Psoas muscle (tissue), 8 donors: ENCODE data around the gene MTUS2. TPM values are rescaled to one million over a fixed set of nuclear protein-coding genes. Genes with fewer than 3 reads are reported as not detected.

Source experiments
- ATAC-seq, 4 donors: fragments of 200-7000 bp; cut with Tn5 transposase; one replicate each; pipeline ENCODE4 v1.9.1; 2020; ENCODE audit warnings: moderate library complexity in 3 of 4, mild to moderate bottlenecking in 2 of 4
- DNase-seq, 2 donors: peaks; one replicate each; pipeline ENCODE4 v3.0.0-alpha.2; 2020
- H3K27ac ChIP-seq: fragments of 200-600 bp; one replicate; pipeline ENCODE4 v1.8.0; 2022
- H3K27me3 ChIP-seq, 3 donors: fragments of 200-600 bp in 1 of 3; one replicate each; pipeline versions ENCODE4 v1.6.1 to v1.8.0; 2013 to 2022; ENCODE audit warnings: low read length in 2 of 3, mild to moderate bottlenecking in 2 of 3, moderate library complexity in 1 of 3; ENCODE audit not compliant: insufficient read depth in 3 of 3
- H3K36me3 ChIP-seq, 2 donors: fragments of 200-600 bp in 1 of 2; one replicate each; pipeline versions ENCODE4 v1.6.1 to v1.8.0; 2013 to 2022; ENCODE audit warnings: low read depth in 1 of 2, mild to moderate bottlenecking in 1 of 2, moderate library complexity in 1 of 2; ENCODE audit not compliant: insufficient read depth in 1 of 2
- H3K4me1 ChIP-seq: fragments of 200-600 bp; one replicate; pipeline ENCODE4 v1.8.0; 2022
- H3K4me3 ChIP-seq: fragments of 200-600 bp; one replicate; pipeline ENCODE4 v1.8.0; 2022; ENCODE audit warnings: mild to moderate bottlenecking
- H3K9me3 ChIP-seq: fragments of 200-600 bp; one replicate; pipeline ENCODE4 v1.8.0; 2022
- CTCF ChIP-seq: fragments of 200-600 bp; IDR thresholded peaks from one replicate; pipeline ENCODE4 v1.8.0; 2022; ENCODE audit warnings: antibody characterized with exemption
- WGBS, 3 donors: extraction: QIAGEN DNeasy Blood & Tissue Kit; methylation state at CpG; one replicate each; pipeline versions ENCODE4 v1.1.6 to v1.1.7; 2013; 5-methylcytosine and 5-hydroxymethylcytosine counted together
- intact Hi-C, 2 donors: fragments of 100-400 bp; cut with DNase I; formaldehyde crosslinking; loops; one replicate each; pipeline versions ENCODE4 v1.11.0 to v1.14.2; 2022
- polyA plus RNA-seq, 3 donors: library from polyadenylated mRNA; stranded (reverse); fragments of 200-250 nt; gene quantifications; one replicate each; pipeline ENCODE4 v1.2.3, GENCODE V29; 2013
- total RNA-seq, 4 donors: library from RNA; stranded (reverse); fragmentation: NEBNext Ultra II Directional in 2 of 4; extraction: Animal tissue kit (Norgen Biotek cat#: 25700) in 2 of 4; gene quantifications; one replicate each; pipeline versions ENCODE4 v1.2.1 to v1.2.4, GENCODE V29; 2021 to 2023
- donor health status: healthy with polysubstance abuse.
- donor health status: DM: no; HTN: no; CAD: no; lungs with moderate emphysema.
- donor health status: Bipolar disorder and iron deficiency.
- donor health status: healthy.
- donor health status: DM: yes; HTN: yes; CAD: no.
- donor health status: DM: no; HTN: no; CAD: no.
- donor health status: DM: no; HTN: no; CAD: no.
- donor health status: DM: yes; HTN: yes; CAD: no.

MTUS2 gene
- total and polyA plus RNA-seq, 7 donors, result 0.03 to 0.79 (median 0.14) TPM; not detected in 2

DNA sequence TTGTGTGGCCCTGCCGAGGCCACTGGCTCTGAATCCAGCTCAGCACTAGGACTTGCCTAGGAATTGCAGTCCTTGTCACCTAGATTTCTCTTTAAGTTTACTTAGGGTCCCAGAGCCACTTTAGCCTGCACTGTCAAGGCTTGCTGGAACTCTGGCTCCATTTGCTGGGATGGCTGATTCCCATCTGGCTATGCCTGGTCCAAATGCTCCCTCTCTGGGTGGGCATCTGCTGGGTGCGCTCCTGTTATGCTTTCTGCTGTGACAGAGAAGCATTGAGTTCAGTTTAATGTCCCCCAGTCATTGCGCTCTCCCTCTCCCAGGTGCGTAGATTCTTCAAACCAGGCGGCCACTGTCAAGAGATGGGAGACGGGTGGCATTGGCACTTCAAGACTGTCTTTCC is 102.2 kb downstream of the MTUS2 start:
- no peak for DNase-seq
- ATAC-seq, result no peak
- no peaks in the 10 kb centered on the region for H3K27me3 ChIP-seq
- no peaks in the 10 kb centered on the region for H3K36me3 ChIP-seq
- no peak overlapping the region for H3K27ac ChIP-seq
- no peak for TF ChIP-seq CTCF
- WGBS, 3 donors, result 58 to 72% (median 60%) methylated on average over 6 of the region's 6 CpGs
- no peak overlapping the region for H3K4me3 ChIP-seq
- no peaks in the 10 kb centered on the region for H3K9me3 ChIP-seq
- no peaks in the 10 kb centered on the region for H3K4me1 ChIP-seq
- intact Hi-C loops, result no loop called here

GRCh38 chr13:28935104-28935503 is 115.0 kb downstream of the MTUS2 start:
- WGBS, 3 donors, result 68 to 73% (median 69%) methylated on average over 2 of the region's 2 CpGs
- ATAC-seq, result no peak
- no peak for DNase-seq
- H3K27me3 ChIP-seq, result no peaks in the 10 kb centered on the region
- no peaks in the 10 kb centered on the region for H3K9me3 ChIP-seq
- H3K27ac ChIP-seq, result no peak overlapping the region
- H3K36me3 ChIP-seq, result no peaks in the 10 kb centered on the region
- H3K4me1 ChIP-seq, result no peaks in the 10 kb centered on the region
- intact Hi-C loops, result no loop called here
- H3K4me3 ChIP-seq, result no peak overlapping the region
- TF ChIP-seq CTCF, result no peak

DNA sequence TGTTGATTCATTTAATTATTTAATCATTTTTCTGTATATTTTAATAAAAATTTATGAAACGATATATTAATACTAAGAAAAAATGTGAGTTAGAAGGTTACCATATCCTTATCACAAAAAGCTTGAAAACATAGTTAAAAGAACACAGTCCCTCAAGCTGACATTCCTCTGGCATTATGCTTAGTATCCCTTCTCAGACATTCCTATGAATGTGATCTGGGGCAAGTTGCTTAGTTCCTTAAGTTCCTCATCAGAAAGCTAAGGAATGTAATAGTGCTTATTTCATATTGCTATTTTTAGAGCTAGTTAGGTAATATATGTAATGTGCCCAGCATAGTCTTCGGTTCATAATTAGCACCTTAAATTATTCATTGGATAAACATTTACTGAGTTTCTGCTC is 122.8 kb downstream of the MTUS2 start:
- intact Hi-C loops, result no loop called here
- Histone ChIP-seq H3K9me3 (no peaks in the 10 kb centered on the region), H3K27me3 (no peaks in the 10 kb centered on the region), H3K4me1 (no peaks in the 10 kb centered on the region), H3K36me3 (no peaks in the 10 kb centered on the region), H3K27ac (no peak overlapping the region), H3K4me3 (no peak overlapping the region)
- DNase-seq (no peak), ATAC-seq (no peak)
- 86 to 88% (median 86%) methylated on average over 2 of the region's 2 CpGs for WGBS, 3 donors
- TF ChIP-seq CTCF, result no peak

GRCh38 chr13:28953714-28954418 is 133.7 kb downstream of the MTUS2 start:
- H3K4me3 ChIP-seq, result no peak overlapping the region
- DNase-seq, result no peak
- ATAC-seq, result no peak
- H3K9me3 ChIP-seq, result no peaks in the 10 kb centered on the region
- H3K27me3 ChIP-seq, result no peaks in the 10 kb centered on the region
- H3K36me3 ChIP-seq, result no peaks in the 10 kb centered on the region
- intact Hi-C loops, result no loop called here
- TF ChIP-seq CTCF, result no peak
- H3K4me1 ChIP-seq, result no peaks in the 10 kb centered on the region
- 82 to 88% (median 85%) methylated on average over 4 of the region's 4 CpGs for WGBS, 3 donors
- H3K27ac ChIP-seq, result no peak overlapping the region

DNA sequence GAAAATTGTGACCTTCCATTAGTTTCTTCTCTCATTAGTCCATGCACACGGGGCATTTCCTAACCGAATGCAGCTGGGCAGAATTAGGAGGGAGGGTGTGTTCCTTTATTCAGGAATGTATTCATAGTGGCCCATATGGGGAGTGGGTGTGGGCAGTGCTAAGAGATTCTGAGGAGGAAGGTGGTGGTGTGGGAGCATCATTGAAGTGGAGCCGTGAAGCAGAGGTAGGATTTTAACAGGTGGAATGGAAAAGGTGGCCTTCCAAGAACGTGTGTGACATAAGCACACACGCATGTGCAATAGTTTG is 134.2 kb downstream of the MTUS2 start:
- H3K27me3 ChIP-seq, result no peaks in the 10 kb centered on the region
- no peak for TF ChIP-seq CTCF
- WGBS, 3 donors, result 66 to 70% (median 69%) methylated on average over 5 of the region's 5 CpGs
- DNase-seq, result no peak
- H3K27ac ChIP-seq, result no peak overlapping the region
- H3K36me3 ChIP-seq, result no peaks in the 10 kb centered on the region
- no peak for ATAC-seq
- H3K4me3 ChIP-seq, result no peak overlapping the region
- no peaks in the 10 kb centered on the region for H3K4me1 ChIP-seq
- intact Hi-C loops, result no loop called here
- H3K9me3 ChIP-seq, result no peaks in the 10 kb centered on the region
